IMR-90 (cell line): ENCODE measurements around the gene CPLX4. TPM values are rescaled to one million over a fixed set of nuclear protein-coding genes. Genes with fewer than 3 reads are reported as not detected.

Experiments
- ATAC-seq: fragments of 200-7000 bp; cut with Tn5 transposase; 2 replicates; pipeline ENCODE4 v1.9.1; 2020; ENCODE audit warnings: low read depth, mild to moderate bottlenecking, moderate library complexity
- BruUV-seq: library from RNA; stranded (reverse); fragments of 400-500 nt; replicated peaks from 2 replicates; lab custom pipeline; 2021; lab: Mats Ljungman, UMichigan
- CTCF ChIA-PET: fragments of 300-600 bp; formaldehyde crosslinking; extraction: SDS; loops from one replicate; lab custom pipeline; 2021; ENCODE audit warnings: antibody characterized with exemption; lab: Yijun Ruan, JAX
- POLR2A ChIA-PET: fragments of 300-600 bp; sonication (Branson Sonifier 250); formaldehyde crosslinking; loops from one replicate; lab custom pipeline; 2022; ENCODE audit warnings: antibody characterized with exemption; ENCODE audit not compliant: unreplicated experiment; lab: Charles Lee
- DNase-seq: peaks from one replicate; pipeline ENCODE4 v3.0.0; 2013
- H2AFZ ChIP-seq: replicated peaks from 2 replicates; pipeline ENCODE3; 2013; ENCODE audit warnings: low read length, mild to moderate bottlenecking; ENCODE audit not compliant: poor library complexity
- H2AK5ac ChIP-seq: 2 replicates; pipeline ENCODE4 v1.6.1; 2013; ENCODE audit warnings: low read depth, low read length, inconsistent platforms
- H2AK9ac ChIP-seq: replicated peaks from 2 replicates; pipeline ENCODE3; 2013; ENCODE audit warnings: mild to moderate bottlenecking, low read depth, low read length, moderate library complexity; ENCODE audit not compliant: poor library complexity
- H2BK120ac ChIP-seq: 2 replicates; pipeline ENCODE4 v1.6.1; 2013; ENCODE audit warnings: low read depth, low read length, inconsistent platforms
- H2BK15ac ChIP-seq: 3 replicates; pipeline ENCODE4 v1.6.1; 2013; ENCODE audit warnings: low read depth, low read length, inconsistent platforms
- H2BK20ac ChIP-seq: 2 replicates; pipeline ENCODE4 v1.6.1; 2013; ENCODE audit warnings: low read depth, mild to moderate bottlenecking, inconsistent platforms, low read length, moderate library complexity
- H2BK5ac ChIP-seq: 2 replicates; pipeline ENCODE4 v1.6.1; 2013; ENCODE audit warnings: mild to moderate bottlenecking, low read depth, low read length, inconsistent platforms; ENCODE audit not compliant: poor library complexity, severe bottlenecking
- H3K14ac ChIP-seq: replicated peaks from 2 replicates; pipeline ENCODE4 v1.6.1; 2013; ENCODE audit warnings: low read depth, low read length, inconsistent platforms
- H3K18ac ChIP-seq: 2 replicates; pipeline ENCODE4 v1.6.1; 2013; ENCODE audit warnings: low read depth, low read length, control low read depth
- H3K23ac ChIP-seq: 2 replicates; pipeline ENCODE4 v1.6.1; 2013; ENCODE audit warnings: low read depth, low read length, inconsistent platforms
- H3K27ac ChIP-seq: 2 replicates; pipeline ENCODE4 v1.5.1; 2013; ENCODE audit warnings: mild to moderate bottlenecking, control low read depth, low read length; ENCODE audit not compliant: insufficient read depth
- H3K27me3 ChIP-seq: 2 replicates; pipeline ENCODE4 v1.6.1; 2013; ENCODE audit warnings: low read length; ENCODE audit not compliant: control insufficient read depth, insufficient read depth
- H3K36me3 ChIP-seq: 2 replicates; pipeline ENCODE4 v1.6.1; 2013; ENCODE audit warnings: low read length, mixed read lengths; ENCODE audit not compliant: control insufficient read depth, insufficient read depth
- H3K4ac ChIP-seq: 2 replicates; pipeline ENCODE4 v1.6.1; 2013; ENCODE audit warnings: low read depth, low read length, inconsistent platforms
- H3K4me1 ChIP-seq: 2 replicates; pipeline ENCODE4 v1.6.1; 2013; ENCODE audit warnings: low read length, mixed read lengths; ENCODE audit not compliant: control insufficient read depth, insufficient read depth
- H3K4me2 ChIP-seq: 2 replicates; pipeline ENCODE4 v1.6.1; 2013; ENCODE audit warnings: low read depth, mild to moderate bottlenecking, control low read depth, low read length, moderate library complexity
- H3K4me3 ChIP-seq: 2 replicates; pipeline ENCODE4 v1.5.1; 2013; ENCODE audit warnings: low read depth, mild to moderate bottlenecking, control low read depth, low read length, moderate library complexity; ENCODE audit not compliant: insufficient read depth
- H3K56ac ChIP-seq: 2 replicates; pipeline ENCODE4 v1.6.1; 2013; ENCODE audit warnings: low read length, inconsistent platforms; ENCODE audit not compliant: insufficient read depth; ENCODE audit errors: extremely low read depth
- H3K79me1 ChIP-seq, 2 experiments: 2 replicates each; pipeline ENCODE4 v1.6.1; 2013; ENCODE audit warnings: low read length in 2 of 2, inconsistent platforms in 1 of 2, low read depth in 1 of 2
- H3K9ac ChIP-seq: 2 replicates; pipeline ENCODE4 v1.6.1; 2013; ENCODE audit warnings: low read depth, low read length, control low read depth
- H3K9me1 ChIP-seq: 2 replicates; pipeline ENCODE4 v1.6.1; 2013; ENCODE audit warnings: low read length, inconsistent platforms; ENCODE audit not compliant: insufficient read depth
- H3K9me3 ChIP-seq: 2 replicates; pipeline ENCODE4 v1.6.1; 2013; ENCODE audit warnings: low read length; ENCODE audit not compliant: control insufficient read depth, insufficient read depth
- H4K20me1 ChIP-seq: 2 replicates; pipeline ENCODE4 v1.6.1; 2013; ENCODE audit warnings: low read length, inconsistent platforms; ENCODE audit not compliant: insufficient read depth
- H4K5ac ChIP-seq: 2 replicates; pipeline ENCODE4 v1.6.1; 2013; ENCODE audit warnings: mild to moderate bottlenecking, low read depth, low read length, control low read depth
- H4K8ac ChIP-seq, 2 experiments: 2 replicates each; pipeline ENCODE4 v1.6.1; 2013; ENCODE audit warnings: low read depth in 2 of 2, low read length in 2 of 2, control low read depth in 1 of 2, inconsistent platforms in 1 of 2
- H4K91ac ChIP-seq: 2 replicates; pipeline ENCODE4 v1.6.1; 2013; ENCODE audit warnings: low read depth, low read length, inconsistent platforms; ENCODE audit not compliant: insufficient read depth
- BHLHE40 ChIP-seq: fragments of 150-350 bp; IDR thresholded peaks from 2 replicates; pipeline ENCODE4 v1.6.1; 2016; ENCODE audit warnings: mild to moderate bottlenecking, low read depth, low read length
- ELK1 ChIP-seq: fragments of 150-350 bp; IDR thresholded peaks from 2 replicates; pipeline ENCODE4 v1.6.1; 2016; ENCODE audit warnings: low read depth, mild to moderate bottlenecking, low read length, moderate library complexity, borderline replicate concordance
- FOS ChIP-seq: fragments of 150-350 bp; IDR thresholded peaks from 2 replicates; pipeline ENCODE4 v1.6.1; 2016; ENCODE audit warnings: low read depth, low read length
- MAZ ChIP-seq: IDR thresholded peaks from 2 replicates; pipeline ENCODE4 v1.6.1; 2012; ENCODE audit warnings: low read depth, mild to moderate bottlenecking, low read length, improper control_type of control experiment, moderate library complexity, borderline replicate concordance
- NFE2L2 ChIP-seq: fragments of 150-350 bp; IDR thresholded peaks from 2 replicates; pipeline ENCODE4 v1.6.1; 2016; ENCODE audit warnings: low read depth, mild to moderate bottlenecking, low read length
- POLR2A ChIP-seq: IDR thresholded peaks from 2 replicates; pipeline ENCODE4 v1.6.1; 2012; ENCODE audit warnings: mild to moderate bottlenecking, low read depth, low read length
- RAD21 ChIP-seq: IDR thresholded peaks from 2 replicates; pipeline ENCODE4 v1.6.1; 2012; ENCODE audit warnings: low read length, improper control_type of control experiment
- SMC3 ChIP-seq: fragments of 150-350 bp; IDR thresholded peaks from 2 replicates; pipeline ENCODE4 v1.6.1; 2016; ENCODE audit warnings: low read depth, mild to moderate bottlenecking, antibody characterized with exemption, low read length, moderate library complexity
- USF2 ChIP-seq: fragments of 150-350 bp; IDR thresholded peaks from 2 replicates; pipeline ENCODE4 v1.6.1; 2017; ENCODE audit warnings: mild to moderate bottlenecking, antibody characterized with exemption, low read length, low read depth
- WGBS, 2 experiments: methylation state at CpG; one replicate each; pipeline versions ENCODE4 v1.1.5 to v1.1.7; 2013; ENCODE audit warnings: missing lambda C conversion rate in 2 of 2; ENCODE audit not compliant: insufficient read length in 1 of 2; ENCODE audit errors: extremely low coverage in 2 of 2; 5-methylcytosine and 5-hydroxymethylcytosine counted together
- dilution Hi-C: fragments of 300-500 bp; cut with HindIII; formaldehyde crosslinking; loops from one replicate; pipeline ENCODE4 v1.14.3; 2018; ENCODE audit warnings: low sequenced_read_pairs; ENCODE audit not compliant: unreplicated experiment
- in situ Hi-C: fragments of 300-500 bp; cut with MboI; formaldehyde crosslinking; loops from 3 replicates; pipeline ENCODE4 v1.14.3; 2019; ENCODE audit warnings: low sequenced_read_pairs, inconsistent platforms, mixed read lengths
- intact Hi-C: fragments of 100-400 bp; cut with micrococcal nuclease; formaldehyde crosslinking; loops from 2 replicates; pipeline ENCODE4 v1.10.0; 2022
- polyA plus RNA-seq, 3 experiments: library from polyadenylated mRNA; depleted of rRNA; stranded (reverse); fragments of >200 nt; gene quantifications; 2 replicates each; pipeline ENCODE4 v1.2.3, GENCODE V29; 2012; ENCODE audit warnings: low replicate concordance in 1 of 3
- total RNA-seq: library from RNA; depleted of rRNA; stranded (reverse); fragments of >200 nt; gene quantifications from 2 replicates; pipeline ENCODE4 v1.2.3, GENCODE V29; 2012

CPLX4 gene
- total and polyA plus RNA-seq, 2 of the 4 experiments (the other 2 are of a cell fraction), result not detected

GRCh38 chr18:59279722-59280121 is 38.7 kb downstream of the CPLX4 start:
- no peak overlapping the region for H3K18ac ChIP-seq
- TF ChIP-seq BHLHE40 (no peak), SMC3 (no peak), USF2 (no peak), NFE2L2 (no peak), POLR2A (no peak), ELK1 (no peak), FOS (no peak), MAZ (no peak), RAD21 (no peak)
- H3K9me3 ChIP-seq, result peaks cover 5% of the 10 kb centered on the region; the same call in 1 of the 2 replicates
- DNase-seq, result no peak
- BruUV-seq, result no TSS peak
- H3K4me1 ChIP-seq, result no peaks in the 10 kb centered on the region
- ChIA-PET CTCF (interaction anchor here (0.6 kb wide), 1 partner anchor 123 kb away, joined by 3 read pairs; no protein-coding TSS in a partner anchor), POLR2A (no interaction called here)
- H3K4me2 ChIP-seq, result no peak overlapping the region
- no peaks in the 10 kb centered on the region for H3K36me3 ChIP-seq
- no peak overlapping the region for H2AFZ ChIP-seq
- no peak overlapping the region for H4K91ac ChIP-seq
- WGBS, 2 experiments, result no CpG with 5 or more reads among the region's 1 CpG
- no peak overlapping the region for H2AK9ac ChIP-seq
- no peak overlapping the region for H3K9ac ChIP-seq
- no peak overlapping the region for H3K56ac ChIP-seq
- H3K4ac ChIP-seq, result no peak overlapping the region
- no peaks in the 10 kb centered on the region for H3K79me1 ChIP-seq
- no peak for ATAC-seq
- H2BK120ac ChIP-seq, result no peak overlapping the region
- no peak overlapping the region for H3K14ac ChIP-seq
- no peak overlapping the region for H2BK20ac ChIP-seq
- no peaks in the 10 kb centered on the region for H3K9me1 ChIP-seq
- H3K27me3 ChIP-seq, result peaks cover 72% of the 10 kb centered on the region
- intact Hi-C loops, result no loop called here
- H3K4me3 ChIP-seq, result no peak overlapping the region
- H4K20me1 ChIP-seq, result no peaks in the 10 kb centered on the region
- no peak overlapping the region for H3K23ac ChIP-seq
- in situ Hi-C loops, result no loop called here
- no peak overlapping the region for H4K5ac ChIP-seq
- H2BK5ac ChIP-seq, result no peak overlapping the region
- dilution Hi-C loops, result no loop called here
- no peak overlapping the region for H4K8ac ChIP-seq
- H2BK15ac ChIP-seq, result no peak overlapping the region
- H3K27ac ChIP-seq, result no peak overlapping the region
- no peak overlapping the region for H2AK5ac ChIP-seq
